ENCODE measurements around the gene NMNAT2. TPM values are rescaled to one million over a fixed set of nuclear protein-coding genes. Genes with fewer than 3 reads are reported as not detected.

Gene NMNAT2
- total and polyA plus RNA-seq, 7 donors, result under 0.01 to 5.5 (median 3.6) TPM

GRCh38 chr1:183424691-183425090 lies 6.5 kb upstream of the NMNAT2 start:
- peaks cover 0 to 2% (median 0%) of the 10 kb centered on the region in 3 donors for H3K27me3 ChIP-seq
- no peak for DNase-seq
- H3K36me3 ChIP-seq, result no peaks in the 10 kb centered on the region
- H3K4me3 ChIP-seq, result no peak overlapping the region
- TF ChIP-seq, protein P1, sequence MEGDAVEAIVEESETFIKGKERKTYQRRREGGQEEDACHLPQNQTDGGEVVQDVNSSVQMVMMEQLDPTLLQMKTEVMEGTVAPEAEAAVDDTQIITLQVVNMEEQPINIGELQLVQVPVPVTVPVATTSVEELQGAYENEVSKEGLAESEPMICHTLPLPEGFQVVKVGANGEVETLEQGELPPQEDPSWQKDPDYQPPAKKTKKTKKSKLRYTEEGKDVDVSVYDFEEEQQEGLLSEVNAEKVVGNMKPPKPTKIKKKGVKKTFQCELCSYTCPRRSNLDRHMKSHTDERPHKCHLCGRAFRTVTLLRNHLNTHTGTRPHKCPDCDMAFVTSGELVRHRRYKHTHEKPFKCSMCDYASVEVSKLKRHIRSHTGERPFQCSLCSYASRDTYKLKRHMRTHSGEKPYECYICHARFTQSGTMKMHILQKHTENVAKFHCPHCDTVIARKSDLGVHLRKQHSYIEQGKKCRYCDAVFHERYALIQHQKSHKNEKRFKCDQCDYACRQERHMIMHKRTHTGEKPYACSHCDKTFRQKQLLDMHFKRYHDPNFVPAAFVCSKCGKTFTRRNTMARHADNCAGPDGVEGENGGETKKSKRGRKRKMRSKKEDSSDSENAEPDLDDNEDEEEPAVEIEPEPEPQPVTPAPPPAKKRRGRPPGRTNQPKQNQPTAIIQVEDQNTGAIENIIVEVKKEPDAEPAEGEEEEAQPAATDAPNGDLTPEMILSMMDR (IDR thresholded peaks at IDR 0.05), result no peak
- TF ChIP-seq POLR2A (IDR thresholded peaks at IDR 0.05), result no peak
- TF ChIP-seq EP300 (IDR thresholded peaks at IDR 0.05), result no peak
- no peak for TF ChIP-seq POLR2AphosphoS5 (IDR thresholded peaks at IDR 0.05)
- H3K4me1 ChIP-seq, result no peaks in the 10 kb centered on the region
- no peak overlapping the region for H3K27ac ChIP-seq
- no peaks in the 10 kb centered on the region for H3K9me3 ChIP-seq
- intact Hi-C loops (cut with DNase I), result no loop called here

- Histone ChIP-seq H3K27ac (no peak overlapping the region), H3K4me1 (no peaks in the 10 kb centered on the region), H3K27me3 (peaks cover 0 to 13% (median 0%) of the 10 kb centered on the region in 3 donors), H3K4me3 (no peak overlapping the region), H3K9me3 (no peaks in the 10 kb centered on the region), H3K36me3 (no peaks in the 10 kb centered on the region)
- TF ChIP-seq EP300 (IDR thresholded peaks at IDR 0.05), result no peak
- TF ChIP-seq POLR2A (IDR thresholded peaks at IDR 0.05), result no peak
- TF ChIP-seq, protein P1 (IDR thresholded peaks at IDR 0.05), result no peak
- TF ChIP-seq POLR2AphosphoS5 (IDR thresholded peaks at IDR 0.05), result no peak
- WGBS, 2 donors, result 40 to 51% methylated on average over 1 of the region's 1 CpG
- intact Hi-C loops (cut with DNase I), result no loop called here
- DNase-seq, result no peak
These were observed 5.4 kb upstream of the NMNAT2 start for GRCh38 chr1:183423541-183423940.

- peaks cover 0 to 31% (median 12%) of the 10 kb centered on the region in 3 donors for H3K27me3 ChIP-seq
- no peak overlapping the region for H3K4me3 ChIP-seq
- WGBS, 2 donors, result 76% methylated on average over 3 of the region's 3 CpGs
- H3K27ac ChIP-seq, result no peak overlapping the region
- H3K9me3 ChIP-seq, result no peaks in the 10 kb centered on the region
- intact Hi-C loops (cut with DNase I), result no loop called here
- TF ChIP-seq, protein P1 (IDR thresholded peaks at IDR 0.05), result no peak
- no peak for TF ChIP-seq EP300 (IDR thresholded peaks at IDR 0.05)
- no peak for TF ChIP-seq POLR2AphosphoS5 (IDR thresholded peaks at IDR 0.05)
- TF ChIP-seq POLR2A (IDR thresholded peaks at IDR 0.05), result no peak
- no peak for DNase-seq
- H3K4me1 ChIP-seq, result peaks cover 0 to 22% (median 21%) of the 10 kb centered on the region in 4 donors
- no peaks in the 10 kb centered on the region for H3K36me3 ChIP-seq
These were observed 1.2 kb upstream of the NMNAT2 start for GRCh38 chr1:183419399-183419798.

DNA sequence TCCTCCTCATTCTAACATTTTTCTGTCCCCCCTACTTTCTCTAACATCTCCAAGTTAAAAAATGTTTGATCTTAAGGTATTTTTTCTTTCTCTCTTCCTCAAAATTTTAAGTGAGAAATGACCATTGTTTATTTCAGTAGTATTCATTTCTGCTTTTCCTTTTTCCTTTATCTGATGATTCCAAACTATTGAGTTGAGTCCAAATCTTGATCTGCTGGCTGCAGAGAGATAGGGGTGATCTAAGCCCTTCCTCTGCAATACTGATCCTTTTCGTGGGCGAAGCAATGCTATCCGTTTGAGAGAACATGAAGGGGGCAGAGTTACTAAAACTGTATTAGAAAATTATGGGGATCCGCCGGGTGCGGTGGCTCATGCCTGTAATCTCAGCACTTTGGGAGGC lies 516 bp upstream of the NMNAT2 start:
- WGBS, 2 donors, result 81 to 88% methylated on average over 6 of the region's 6 CpGs
- peaks cover 0 to 31% (median 12%) of the 10 kb centered on the region in 3 donors for H3K27me3 ChIP-seq

More for the DNA sequence above, 516 bp upstream of the NMNAT2 start:
- TF ChIP-seq POLR2AphosphoS5 (IDR thresholded peaks at IDR 0.05) (no peak), POLR2A (IDR thresholded peaks at IDR 0.05) (no peak), EP300 (IDR thresholded peaks at IDR 0.05) (no peak)
- TF ChIP-seq, protein P1 (IDR thresholded peaks at IDR 0.05), result no peak
- DNase-seq, result no peak
- intact Hi-C loops (cut with DNase I), result no loop called here
- Histone ChIP-seq H3K36me3 (no peaks in the 10 kb centered on the region), H3K27ac (no peak overlapping the region), H3K4me3 (no peak overlapping the region), H3K4me1 (peaks cover 0 to 22% (median 21%) of the 10 kb centered on the region in 4 donors), H3K9me3 (no peaks in the 10 kb centered on the region)
